ENCODE data around the gene RBKS.
"Not testable (repeated sequence)": the region's sequence is repeated elsewhere in the genome, so short reads cannot be mapped to it uniquely, and the experiment has no call there.

DNA sequence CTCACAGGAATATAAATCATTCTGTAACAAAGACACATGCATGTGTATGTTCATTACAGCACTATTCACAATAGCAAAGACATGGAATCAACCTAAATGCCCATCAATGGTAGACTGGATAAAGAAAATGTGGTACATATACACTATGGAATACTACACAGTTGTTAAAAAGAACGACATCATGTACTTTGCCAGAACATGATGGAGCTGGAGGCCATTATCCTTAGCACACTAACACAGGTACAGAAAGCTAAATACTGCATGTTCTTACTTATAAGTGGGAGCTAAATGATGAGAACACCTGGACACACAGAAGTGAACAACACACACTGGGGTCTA lies 7.6 kb downstream of the RBKS start:
- TF ChIP-seq, protein P1, sequence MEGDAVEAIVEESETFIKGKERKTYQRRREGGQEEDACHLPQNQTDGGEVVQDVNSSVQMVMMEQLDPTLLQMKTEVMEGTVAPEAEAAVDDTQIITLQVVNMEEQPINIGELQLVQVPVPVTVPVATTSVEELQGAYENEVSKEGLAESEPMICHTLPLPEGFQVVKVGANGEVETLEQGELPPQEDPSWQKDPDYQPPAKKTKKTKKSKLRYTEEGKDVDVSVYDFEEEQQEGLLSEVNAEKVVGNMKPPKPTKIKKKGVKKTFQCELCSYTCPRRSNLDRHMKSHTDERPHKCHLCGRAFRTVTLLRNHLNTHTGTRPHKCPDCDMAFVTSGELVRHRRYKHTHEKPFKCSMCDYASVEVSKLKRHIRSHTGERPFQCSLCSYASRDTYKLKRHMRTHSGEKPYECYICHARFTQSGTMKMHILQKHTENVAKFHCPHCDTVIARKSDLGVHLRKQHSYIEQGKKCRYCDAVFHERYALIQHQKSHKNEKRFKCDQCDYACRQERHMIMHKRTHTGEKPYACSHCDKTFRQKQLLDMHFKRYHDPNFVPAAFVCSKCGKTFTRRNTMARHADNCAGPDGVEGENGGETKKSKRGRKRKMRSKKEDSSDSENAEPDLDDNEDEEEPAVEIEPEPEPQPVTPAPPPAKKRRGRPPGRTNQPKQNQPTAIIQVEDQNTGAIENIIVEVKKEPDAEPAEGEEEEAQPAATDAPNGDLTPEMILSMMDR (IDR thresholded peaks at IDR 0.05) = not testable (repeated sequence)
- not testable (repeated sequence) for TF ChIP-seq POLR2A (IDR thresholded peaks at IDR 0.05); EP300 (IDR thresholded peaks at IDR 0.05; ENCODE audit: low read depth); POLR2AphosphoS5 (IDR thresholded peaks at IDR 0.05)
